NCI-H1105 (cell line): ENCODE measurements around the gene IL1B.

Experiments
- DNase-seq: peaks from one replicate; lab custom pipeline; 2025; lab: John Stamatoyannopoulos, UW

IL1B gene

GRCh38 chr2:112829101-112829960 is 7.2 kb downstream of the IL1B start:
- no peak for DNase-seq

GRCh38 chr2:112828251-112828691 is 8.3 kb downstream of the IL1B start:
- no peak for DNase-seq

DNA sequence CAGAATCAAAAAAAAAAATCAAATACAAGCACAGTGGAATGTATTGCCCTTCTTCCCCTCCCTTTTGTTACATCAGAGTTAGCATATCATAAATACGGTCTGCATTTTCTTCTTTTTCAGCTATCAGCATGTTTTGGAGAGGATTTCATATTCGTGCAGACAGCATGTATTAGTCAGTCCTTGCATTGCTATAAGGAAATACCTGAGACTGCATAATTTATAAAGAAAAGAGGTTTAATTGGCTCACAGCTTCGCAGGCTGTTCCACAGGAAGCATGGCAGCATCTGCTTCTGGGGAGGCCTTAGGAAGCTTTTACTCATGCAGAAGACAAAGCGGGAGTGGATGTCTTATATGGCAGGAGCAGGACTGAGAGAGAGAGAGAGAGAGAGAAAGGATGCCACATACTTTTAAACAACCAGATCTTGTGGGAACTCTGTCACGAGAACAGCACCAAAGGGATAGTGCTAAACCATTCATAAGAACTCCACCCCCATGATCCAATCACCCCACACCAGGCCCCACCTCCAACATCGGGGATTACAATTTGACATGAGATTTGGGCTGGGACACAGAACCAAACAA is 8.9 kb downstream of the IL1B start:
- DNase-seq = no peak

DNA sequence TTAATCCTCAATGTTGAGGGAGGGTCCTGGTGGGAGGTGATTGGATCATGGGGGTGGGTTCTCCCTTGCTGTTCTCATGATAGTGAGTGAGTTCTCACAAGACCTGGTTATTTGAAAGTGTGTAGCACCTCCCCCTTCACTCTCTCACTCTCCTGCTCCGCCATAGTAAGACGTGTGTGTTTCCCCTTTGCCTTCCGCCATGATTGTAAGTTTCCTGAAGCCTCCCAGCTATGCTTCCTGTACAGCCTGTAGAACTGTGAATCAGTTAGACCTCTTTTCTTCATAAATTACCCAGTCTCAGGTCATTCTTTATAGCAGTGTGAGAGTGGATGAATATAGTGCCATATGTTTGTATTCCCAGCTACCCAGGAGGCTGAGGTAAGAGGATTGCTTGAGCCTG is 9.6 kb downstream of the IL1B start:
- DNase-seq = no peak

GRCh38 chr2:112825706-112826105 is 10.9 kb downstream of the IL1B start:
- no peak for DNase-seq

- no peak for DNase-seq
These were observed 11.9 kb downstream of the IL1B start for GRCh38 chr2:112824694-112825085.

- no peak for DNase-seq
These were observed 14.9 kb downstream of the IL1B start for GRCh38 chr2:112821682-112822081.

DNA sequence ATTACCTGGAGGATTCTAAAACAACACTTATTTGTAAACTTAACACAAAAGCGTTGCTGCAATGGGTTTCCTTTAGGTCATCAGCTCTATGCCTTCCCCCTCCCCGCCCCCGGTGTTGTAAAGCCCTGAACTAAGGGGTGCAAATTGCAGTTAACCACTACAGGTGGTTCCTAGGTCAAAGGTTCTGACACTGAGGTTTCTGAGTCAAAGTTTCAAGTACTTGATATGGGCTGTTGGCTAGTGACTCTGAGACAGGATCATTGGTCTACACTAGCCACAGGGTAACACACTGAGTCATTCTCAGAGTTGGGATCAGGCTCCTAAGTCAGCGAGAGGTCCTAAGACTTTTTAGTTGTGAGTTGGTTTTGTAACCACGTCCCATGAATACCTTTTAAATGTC is 15.4 kb downstream of the IL1B start:
- DNase-seq = no peak

DNA sequence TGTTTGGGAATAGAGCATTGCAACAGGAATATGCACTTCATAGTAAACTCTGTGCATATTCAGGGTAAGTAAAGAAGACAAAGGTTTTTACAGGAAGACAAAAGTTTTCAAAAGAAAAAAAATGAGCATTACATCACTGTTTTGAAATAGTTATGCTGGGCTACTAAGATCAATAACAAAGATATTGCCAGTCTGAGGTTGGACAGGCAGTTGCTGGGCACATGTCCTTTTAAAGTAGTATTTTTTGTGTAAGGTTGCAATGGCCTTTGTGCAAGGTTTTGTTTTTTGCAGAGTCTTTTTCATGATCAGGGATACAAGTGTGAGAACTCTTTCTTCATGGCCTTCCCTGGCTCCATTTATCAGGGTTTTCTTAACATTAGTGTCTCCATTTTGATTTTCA is 16.2 kb downstream of the IL1B start:
- DNase-seq = no peak

- DNase-seq = no peak
These were observed 17.5 kb downstream of the IL1B start for GRCh38 chr2:112819081-112819480.

DNA sequence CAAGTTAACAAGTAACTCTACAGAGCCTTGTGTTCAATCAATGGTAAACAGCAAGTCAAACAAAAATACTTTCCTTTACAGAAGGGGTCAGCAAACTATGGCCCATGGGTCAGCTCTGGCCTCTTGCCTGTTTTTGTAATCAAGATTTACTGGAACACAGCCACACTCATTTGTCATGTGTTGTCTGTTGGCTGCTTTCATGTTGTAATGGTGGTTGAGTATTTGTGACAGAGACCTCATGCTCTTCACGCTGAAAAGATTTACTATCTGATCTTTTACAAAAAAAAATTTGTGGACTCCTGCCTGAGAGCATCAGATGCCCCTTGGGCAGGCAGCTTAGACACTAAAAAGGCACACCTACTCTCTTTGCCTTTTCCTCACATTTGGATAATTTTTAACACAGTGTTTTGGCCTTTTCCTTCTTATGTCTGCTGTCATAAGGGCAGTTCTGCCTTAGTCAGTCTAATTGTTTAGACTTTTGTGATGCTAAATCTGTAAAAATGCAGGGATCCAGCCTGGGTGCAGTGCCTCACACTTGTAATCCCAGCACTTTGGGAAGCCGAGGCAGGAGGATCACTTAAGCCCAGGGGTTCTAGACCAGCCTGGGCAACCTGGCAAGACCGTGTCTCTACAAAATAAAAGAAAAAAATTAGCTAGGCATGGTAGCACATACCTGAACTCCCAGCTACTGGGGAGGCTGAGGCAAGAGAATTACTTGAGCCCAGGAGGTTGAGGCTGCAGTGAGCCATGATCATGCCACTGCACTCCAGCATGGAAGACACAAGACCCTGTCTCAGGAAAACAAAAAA is 18.3 kb downstream of the IL1B start:
- no peak for DNase-seq

- no peak for DNase-seq
These were observed 19.4 kb downstream of the IL1B start for GRCh38 chr2:112817082-112817689.

DNA sequence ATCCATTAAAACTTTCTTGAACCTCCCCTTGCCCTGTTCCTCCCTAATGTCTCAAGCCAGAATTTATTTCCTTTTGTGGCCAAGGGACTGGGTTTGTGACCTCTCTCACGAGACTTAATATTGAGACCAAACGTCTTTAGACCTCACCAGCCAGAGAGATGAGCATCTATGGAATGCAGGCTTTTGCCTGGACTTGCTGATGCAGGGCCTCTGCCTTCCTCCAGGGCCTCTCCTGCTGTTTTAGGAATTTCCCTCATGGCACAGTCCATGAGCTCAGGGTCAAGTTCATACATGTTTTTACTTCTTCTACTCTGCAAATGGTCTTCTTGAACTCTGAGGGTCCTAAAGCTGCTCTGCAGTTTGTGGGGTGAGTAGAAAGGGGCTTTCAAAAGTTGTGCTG is 22.3 kb downstream of the IL1B start:
- DNase-seq = no peak

- DNase-seq = no peak
These were observed 23.2 kb downstream of the IL1B start for GRCh38 chr2:112813280-112813966.

DNA sequence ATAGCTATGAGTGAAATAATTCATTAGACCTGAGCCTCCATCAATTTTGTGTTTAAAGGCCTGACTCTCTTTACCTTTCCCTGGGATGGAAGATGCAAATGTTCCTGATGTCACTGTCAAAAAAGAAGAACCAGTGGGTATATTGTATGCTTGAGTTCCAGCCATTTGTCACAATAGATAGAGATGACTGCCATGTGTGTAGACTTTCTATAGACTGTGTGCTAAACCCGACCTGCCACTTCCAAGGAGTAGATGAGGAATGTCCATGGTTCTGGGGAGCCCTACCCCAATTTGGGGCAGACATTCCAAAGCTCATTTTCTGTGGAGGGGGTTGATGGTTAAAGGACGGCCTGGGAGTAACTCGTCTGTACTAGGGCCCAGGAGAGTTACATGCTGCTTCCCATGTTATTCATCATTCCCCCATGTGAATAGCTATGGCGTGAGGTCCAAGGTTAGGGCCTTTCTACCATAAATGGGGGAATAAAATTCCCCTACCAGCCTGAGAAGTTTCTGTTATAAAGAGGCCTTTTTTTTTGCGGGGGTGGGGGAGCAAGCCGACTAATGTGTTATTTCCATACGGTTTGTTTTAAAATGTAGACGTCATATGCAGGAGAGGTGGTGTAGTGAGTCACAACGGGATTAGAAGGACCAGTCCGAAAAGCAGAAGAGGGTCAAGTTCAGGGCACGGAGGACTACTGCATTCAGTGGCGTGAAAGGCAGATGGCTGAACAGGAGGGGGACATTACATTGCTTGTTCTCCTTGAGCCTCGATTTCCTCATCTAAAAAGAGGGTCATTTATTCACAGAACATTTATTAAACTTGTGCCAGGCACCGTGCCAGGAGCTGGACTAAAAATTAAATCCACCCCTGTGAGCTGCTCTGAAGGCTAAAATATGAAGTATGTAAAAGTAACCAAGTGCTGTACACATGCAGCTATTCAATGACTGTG is 24.0 kb downstream of the IL1B start:
- DNase-seq = no peak

GRCh38 chr2:112811841-112812306 is 24.7 kb downstream of the IL1B start:
- DNase-seq = no peak

DNA sequence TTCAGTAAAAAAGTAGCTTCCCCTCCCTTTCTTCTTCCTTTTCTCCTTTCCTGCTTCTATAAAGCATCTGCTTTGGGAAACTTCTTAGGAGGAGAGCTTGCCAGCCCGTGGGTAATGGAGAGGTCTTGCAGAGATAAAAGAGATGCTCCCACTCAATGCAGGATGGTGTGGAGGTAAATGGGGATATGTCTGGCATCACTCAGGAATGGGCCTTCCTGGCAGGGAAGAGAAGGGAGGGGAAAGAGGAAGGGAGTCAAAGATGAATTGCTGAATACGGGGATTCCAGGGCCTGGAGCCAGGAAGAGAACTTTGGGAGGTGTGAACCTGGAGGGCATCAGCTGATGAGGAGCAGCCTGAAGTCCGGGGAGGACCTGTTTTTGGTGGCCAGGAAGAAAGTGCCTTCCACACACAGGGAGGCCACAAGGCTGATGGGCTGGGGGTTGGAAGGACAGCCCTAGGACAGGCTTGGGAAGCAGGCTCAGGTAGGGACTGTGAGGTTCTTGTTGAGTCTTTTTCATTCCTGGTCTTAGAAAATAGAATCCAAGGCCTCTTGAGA is 25.2 kb downstream of the IL1B start:
- no peak for DNase-seq

DNA sequence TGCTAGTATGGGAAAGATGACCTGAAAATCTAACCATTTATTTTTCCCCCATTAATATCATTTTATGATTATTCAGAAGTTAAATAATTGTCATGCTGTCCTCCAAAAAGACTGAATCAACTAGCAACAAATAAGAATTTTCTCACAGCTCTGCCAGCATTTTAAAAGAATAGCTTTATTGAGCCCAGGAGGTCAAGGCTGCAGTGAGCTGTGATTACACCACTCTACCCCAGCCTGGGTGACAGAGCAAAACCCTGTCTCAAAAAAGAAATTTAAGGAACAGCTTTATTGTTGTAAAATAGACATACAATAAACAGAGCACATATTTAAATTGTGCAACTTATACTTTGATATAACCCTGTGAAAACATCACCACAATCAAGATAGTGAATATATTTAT is 27.5 kb downstream of the IL1B start:
- no peak for DNase-seq

DNA sequence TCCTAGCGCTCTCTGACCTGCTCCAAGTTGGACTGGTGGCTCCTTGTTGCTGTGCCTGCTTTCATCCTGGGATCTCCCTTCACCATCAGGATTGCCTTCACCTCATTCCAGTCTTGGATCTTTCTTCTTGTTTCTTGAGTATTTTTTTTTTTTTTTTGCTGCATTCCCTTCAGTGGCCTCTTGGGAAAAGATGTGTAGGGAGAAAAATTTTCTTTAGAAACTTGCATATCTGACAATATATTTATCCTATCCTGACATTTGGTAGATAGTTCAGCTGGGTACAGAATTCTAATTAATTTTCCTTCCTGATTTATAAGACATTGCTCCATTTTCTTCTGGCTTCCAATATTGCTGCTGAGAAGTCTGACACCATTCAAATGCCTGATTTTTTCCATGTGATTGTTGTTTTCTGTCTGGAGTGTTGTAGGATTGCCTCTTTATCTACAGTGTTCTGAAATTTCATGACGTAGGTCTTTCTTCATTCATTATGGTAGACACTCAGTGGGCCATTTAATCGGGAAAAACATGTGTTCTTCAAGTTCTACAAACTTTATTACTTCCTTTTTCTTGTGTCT is 29.3 kb downstream of the IL1B start:
- DNase-seq = no peak

DNA sequence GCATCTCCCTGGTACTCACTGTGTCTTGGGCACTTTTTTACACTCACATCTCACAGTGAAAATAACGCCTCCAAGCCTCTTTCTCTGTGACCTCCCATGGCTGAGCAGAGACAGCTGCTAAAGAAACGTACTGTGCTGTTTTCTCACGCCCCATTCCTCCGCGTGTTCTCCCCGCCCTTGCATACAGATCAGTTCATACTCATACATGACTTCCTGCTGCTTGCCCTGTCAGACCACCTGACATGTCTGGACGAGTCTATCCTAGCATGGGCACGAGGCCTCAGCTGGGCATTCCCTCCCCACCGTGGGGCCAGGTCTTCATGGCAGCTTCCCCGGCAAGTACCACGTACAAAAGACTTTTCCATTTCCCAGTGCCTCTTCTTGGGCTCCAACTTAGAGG is 31.0 kb downstream of the IL1B start:
- no peak for DNase-seq
